Upper lobe of right lung (tissue), 1 donor: Measurements from ENCODE around the gene VCL. TPM values are rescaled to one million over a fixed set of nuclear protein-coding genes. Genes with fewer than 3 reads are reported as not detected.

Experiments
- ATAC-seq: fragments of 200-7000 bp; cut with Tn5 transposase; one replicate; pipeline ENCODE4 v1.9.1; 2020; ENCODE audit warnings: mild to moderate bottlenecking, moderate library complexity
- DNase-seq: peaks from one replicate; pipeline ENCODE4 v3.0.0-alpha.2; 2020
- H3K27ac ChIP-seq: fragments of 200-600 bp; one replicate; pipeline ENCODE4 v1.8.0; 2022
- H3K27me3 ChIP-seq: fragments of 200-600 bp; one replicate; pipeline ENCODE4 v1.8.0; 2022; ENCODE audit warnings: mild to moderate bottlenecking
- H3K36me3 ChIP-seq: fragments of 200-600 bp; one replicate; pipeline ENCODE4 v1.8.0; 2022
- H3K4me1 ChIP-seq: fragments of 200-600 bp; one replicate; pipeline ENCODE4 v1.8.0; 2022
- H3K4me3 ChIP-seq: fragments of 200-600 bp; one replicate; pipeline ENCODE4 v1.8.0; 2022; ENCODE audit warnings: mild to moderate bottlenecking
- H3K9me3 ChIP-seq: fragments of 200-600 bp; one replicate; pipeline ENCODE4 v1.8.0; 2022
- CTCF ChIP-seq: fragments of 200-600 bp; IDR thresholded peaks from one replicate; pipeline ENCODE4 v1.8.0; 2022; ENCODE audit warnings: antibody characterized with exemption
- intact Hi-C: fragments of 100-400 bp; cut with DNase I; formaldehyde crosslinking; loops from one replicate; pipeline ENCODE4 v1.11.0; 2022
- total RNA-seq: library from RNA; stranded (reverse); fragmentation: NEBNext Ultra II Directional; extraction: Animal tissue kit (Norgen Biotek cat#: 25700); gene quantifications from one replicate; pipeline ENCODE4 v1.2.1, GENCODE V29; 2021
- donor health status: DM: no; HTN: yes; CAD: no; lungs with severe emphysema.

The VCL gene
- total RNA-seq, 1 donor from 2014 or later, result 148 TPM

GRCh38 chr10:73991203-73991883, 6.6 kb upstream of the VCL start:
- Histone ChIP-seq H3K4me1 (peaks cover 4% of the 10 kb centered on the region), H3K27me3 (no peaks in the 10 kb centered on the region), H3K4me3 (no peak overlapping the region), H3K9me3 (no peaks in the 10 kb centered on the region), H3K36me3 (no peaks in the 10 kb centered on the region), H3K27ac (no peak overlapping the region)
- DNase-seq (no peak), ATAC-seq (no peak)
- no peak for TF ChIP-seq CTCF
- intact Hi-C loops, result no loop called here

GRCh38 chr10:73991884-73992245, 6.1 kb upstream of the VCL start:
- H3K4me3 ChIP-seq, result no peak overlapping the region
- H3K27ac ChIP-seq, result peak overlapping the region; percentile 39
- peak; percentile 73 for DNase-seq
- intact Hi-C loops, result no loop called here
- ATAC-seq, result peak; percentile 96
- H3K9me3 ChIP-seq, result no peaks in the 10 kb centered on the region
- H3K36me3 ChIP-seq, result no peaks in the 10 kb centered on the region
- peaks cover 4% of the 10 kb centered on the region for H3K4me1 ChIP-seq
- no peaks in the 10 kb centered on the region for H3K27me3 ChIP-seq
- no peak for TF ChIP-seq CTCF

- DNase-seq (no peak), ATAC-seq (no peak)
- H3K27ac ChIP-seq, result peak overlapping the region; percentile 39
- H3K9me3 ChIP-seq, result no peaks in the 10 kb centered on the region
- intact Hi-C loops, result no loop called here
- no peaks in the 10 kb centered on the region for H3K27me3 ChIP-seq
- peaks cover 4% of the 10 kb centered on the region for H3K4me1 ChIP-seq
- no peak for TF ChIP-seq CTCF
- H3K4me3 ChIP-seq, result no peak overlapping the region
- H3K36me3 ChIP-seq, result no peaks in the 10 kb centered on the region
Measured at GRCh38 chr10:73992899-73993788, 4.8 kb upstream of the VCL start.

GRCh38 chr10:73995035-73995358, 2.9 kb upstream of the VCL start:
- Histone ChIP-seq H3K27me3 (no peaks in the 10 kb centered on the region), H3K27ac (no peak overlapping the region), H3K9me3 (no peaks in the 10 kb centered on the region), H3K4me3 (no peak overlapping the region), H3K4me1 (peaks cover 16% of the 10 kb centered on the region), H3K36me3 (no peaks in the 10 kb centered on the region)
- ATAC-seq, result no peak
- no peak for TF ChIP-seq CTCF
- DNase-seq, result no peak
- intact Hi-C loops, result no loop called here

- H3K27me3 ChIP-seq, result no peaks in the 10 kb centered on the region
- intact Hi-C loops, result no loop called here
- H3K4me1 ChIP-seq, result peaks cover 29% of the 10 kb centered on the region
- DNase-seq (no peak), ATAC-seq (peak; percentile 15)
- H3K4me3 ChIP-seq, result peak overlapping the region; percentile 95
- H3K36me3 ChIP-seq, result no peaks in the 10 kb centered on the region
- H3K27ac ChIP-seq, result peak overlapping the region; percentile 15
- TF ChIP-seq CTCF, result no peak
- H3K9me3 ChIP-seq, result no peaks in the 10 kb centered on the region
Measured at GRCh38 chr10:73997461-73997786, 492 bp upstream of the VCL start.
